GM18951 (cell line): ENCODE measurements around the gene GPR180.

Source experiments
- POLR2A ChIP-seq: IDR thresholded peaks from 4 replicates; pipeline ENCODE4 v1.6.1; 2011; ENCODE audit warnings: mild to moderate bottlenecking; ENCODE audit not compliant: insufficient read length, insufficient read depth; ENCODE audit errors: extremely low read depth
- in situ Hi-C: fragments of 300-500 bp; cut with MboI; formaldehyde crosslinking; loops from one replicate; pipeline ENCODE4 v1.12.0; 2022; ENCODE audit warnings: low sequenced_read_pairs, mixed read lengths, inconsistent platforms; ENCODE audit not compliant: unreplicated experiment

The GPR180 gene

DNA sequence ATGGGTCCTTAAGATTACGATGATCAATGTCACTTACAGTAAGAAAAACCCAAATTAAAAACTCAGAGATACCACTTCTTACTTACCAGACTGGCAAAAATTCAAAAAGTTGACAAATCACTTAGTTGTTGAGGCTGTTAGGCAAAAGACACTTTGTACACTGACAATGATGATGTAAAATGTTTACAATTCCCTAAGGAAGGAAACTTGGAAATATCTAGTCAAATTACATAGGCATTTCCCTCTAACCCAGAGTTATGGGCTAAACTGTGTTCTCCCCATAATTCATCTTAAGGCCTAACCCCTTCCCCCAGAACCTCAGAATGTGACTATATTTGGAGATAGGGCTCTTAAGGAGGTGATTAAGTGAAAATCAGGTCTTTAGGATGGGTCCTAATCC, 17.7 kb upstream of the GPR180 start:
- no peak for TF ChIP-seq POLR2A
- in situ Hi-C loops: no loop called here

DNA sequence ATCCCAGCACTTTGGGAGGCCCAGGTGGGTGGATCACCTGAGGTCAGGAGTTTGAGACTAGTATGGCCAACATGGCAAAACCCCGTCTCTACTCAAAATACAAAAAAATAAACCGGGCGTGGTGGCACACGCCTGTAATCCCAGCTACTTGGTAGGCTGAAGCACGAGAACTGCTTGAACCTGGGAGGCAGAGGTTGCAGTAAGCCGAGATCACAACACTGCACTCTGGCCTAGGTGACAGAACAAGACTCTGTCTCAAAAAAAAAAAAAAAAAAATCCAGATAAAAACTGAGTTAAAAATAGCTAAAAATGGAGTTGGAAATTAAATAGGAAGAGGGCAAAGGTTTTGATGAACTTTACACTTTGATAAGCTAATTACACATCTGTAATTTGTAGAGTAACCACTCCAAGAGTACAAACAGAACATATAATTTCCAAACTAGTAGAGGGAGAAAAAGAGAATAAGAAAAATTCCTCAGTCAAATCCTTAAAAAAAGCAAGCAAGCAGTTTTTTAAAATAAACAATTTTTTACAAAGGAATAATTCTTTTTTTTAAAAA, 16.0 kb upstream of the GPR180 start:
- in situ Hi-C loops: no loop called here
- TF ChIP-seq POLR2A: no peak

DNA sequence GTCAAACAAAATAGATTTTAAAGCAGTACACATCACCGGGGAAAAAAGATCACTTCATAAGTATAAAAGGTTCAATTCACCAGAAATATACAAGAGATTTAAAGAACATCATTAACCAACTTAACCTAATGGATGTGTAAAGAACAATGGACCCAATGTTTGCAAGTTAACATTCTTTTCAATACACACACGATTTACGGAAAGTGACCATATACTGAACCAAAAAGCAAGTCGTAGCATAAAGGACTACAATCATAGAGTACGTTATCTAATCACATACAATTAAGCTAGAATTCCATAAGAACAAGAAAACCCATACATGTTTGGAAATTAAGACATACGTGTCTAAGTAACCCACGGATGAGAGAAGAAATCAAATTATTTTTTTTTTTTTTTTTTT, 15.3 kb upstream of the GPR180 start:
- TF ChIP-seq POLR2A: no peak
- in situ Hi-C loops: no loop called here

DNA sequence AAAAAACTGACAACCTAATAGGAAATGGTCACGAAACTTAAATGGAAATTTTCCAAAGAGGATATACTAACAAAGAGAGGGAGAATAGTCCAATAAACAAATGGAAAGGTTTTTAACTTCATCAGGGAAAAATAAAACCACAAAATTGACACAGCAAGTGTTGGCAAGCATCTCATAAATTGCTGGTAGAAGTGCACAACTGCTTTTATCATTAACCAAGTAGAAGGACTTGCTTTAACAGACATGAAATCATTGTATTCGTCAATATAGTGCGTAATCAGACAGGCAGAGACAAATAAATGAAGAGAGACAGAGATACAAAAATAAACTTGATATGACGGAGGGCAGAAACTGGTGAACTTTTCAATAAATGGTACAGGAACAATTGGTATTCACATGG, 13.1 kb upstream of the GPR180 start:
- TF ChIP-seq POLR2A: no peak
- in situ Hi-C loops: no loop called here

DNA sequence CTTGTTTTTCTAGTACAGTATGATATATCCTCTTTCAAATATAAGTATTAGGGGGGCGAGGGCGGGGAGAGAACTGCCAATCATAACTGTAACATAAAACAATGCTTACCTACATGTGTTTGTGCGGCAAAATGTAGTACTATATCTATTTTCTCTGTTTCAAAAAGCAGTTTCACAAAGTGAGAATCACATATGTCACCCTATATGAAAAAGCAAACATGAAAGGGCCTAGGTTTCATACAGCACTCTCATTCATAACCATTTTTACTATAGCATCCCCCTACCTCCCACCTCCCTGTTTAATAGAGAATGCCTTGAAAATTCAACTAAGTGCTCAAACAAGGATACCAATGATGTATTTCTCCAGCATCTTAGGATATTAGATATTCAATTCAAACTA, 10.9 kb upstream of the GPR180 start:
- in situ Hi-C loops: no loop called here
- no peak for TF ChIP-seq POLR2A

DNA sequence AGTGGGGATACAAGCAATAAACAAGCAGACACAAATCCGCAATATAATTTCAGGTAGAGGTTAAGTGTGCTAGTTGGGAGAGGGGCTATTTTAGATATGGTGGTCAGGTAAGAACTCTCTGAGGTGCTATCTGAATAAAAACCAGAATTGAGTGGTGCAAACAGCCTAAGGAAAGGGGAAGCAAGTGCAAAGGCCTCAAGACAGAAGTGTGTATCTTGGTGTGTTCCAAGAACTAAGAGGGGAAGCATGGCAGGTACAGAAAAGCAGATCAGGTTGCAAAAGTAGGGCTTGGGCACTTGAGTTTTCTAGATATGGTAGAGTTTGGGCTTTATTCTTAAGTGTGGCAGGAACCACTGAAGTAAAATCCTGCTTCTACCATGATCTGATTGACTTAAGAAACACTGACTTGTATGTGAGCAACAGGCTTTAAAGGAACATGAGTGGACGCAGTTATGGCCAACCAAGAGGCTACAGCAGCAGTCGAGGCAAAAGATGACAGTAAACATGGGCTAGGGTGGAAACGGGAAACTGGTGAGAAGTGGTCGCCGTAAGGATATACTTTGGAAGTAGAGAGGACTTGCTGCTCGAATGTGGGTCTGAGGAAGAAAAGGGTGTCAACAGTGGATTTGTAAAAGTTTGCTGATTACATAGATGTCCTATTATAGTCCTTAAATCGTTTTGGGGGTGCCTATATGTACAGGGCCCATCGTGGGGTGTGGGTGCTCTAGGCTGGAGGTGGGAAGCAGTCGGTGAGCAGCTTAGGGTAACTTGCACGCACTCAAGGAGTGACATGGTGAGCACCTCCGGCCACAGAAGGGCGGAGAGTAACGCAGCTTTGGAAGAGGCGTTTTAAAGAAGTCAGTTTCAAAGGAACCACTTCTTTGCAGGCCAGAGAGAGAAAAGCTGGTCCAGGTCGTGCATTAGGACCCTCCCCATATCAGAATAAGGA, 6.4 kb upstream of the GPR180 start:
- in situ Hi-C loops: no loop called here
- no peak for TF ChIP-seq POLR2A

DNA sequence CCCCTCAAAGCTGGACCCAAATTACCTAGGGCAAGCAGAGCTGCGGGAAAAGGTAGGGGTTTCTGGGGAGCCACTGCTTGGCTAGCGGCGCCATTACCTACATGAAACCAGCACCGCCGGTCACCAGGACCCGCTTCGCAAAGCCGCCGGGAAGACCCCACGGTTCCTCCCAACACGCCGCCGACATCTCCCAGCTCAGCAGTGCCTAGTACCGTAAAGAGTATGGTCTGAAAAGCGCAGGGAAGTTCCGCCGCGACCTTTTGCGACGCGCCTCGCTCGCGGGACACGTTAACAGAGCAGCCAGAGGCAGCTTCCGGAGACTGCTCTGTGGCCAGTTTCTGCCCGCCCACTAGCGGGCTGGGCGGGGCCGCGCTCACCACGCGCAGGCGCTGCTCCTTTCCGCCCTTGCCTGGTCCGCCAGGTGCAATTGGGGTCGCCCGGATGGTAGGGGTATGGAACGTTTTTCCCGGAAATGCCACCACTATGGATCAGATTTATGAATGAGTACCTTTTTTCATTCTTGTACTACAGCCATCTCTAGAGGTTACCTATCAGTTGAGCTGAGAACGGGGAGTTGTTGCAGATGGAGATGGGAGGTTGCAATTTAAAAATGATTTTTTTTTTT, 5.6 kb upstream of the GPR180 start, which contains the start of gene TGDS:
Gene TGDS (minus strand): TSS at position 203 of the 625 bp plus-strand sequence. CDS start 16 bp downstream, at position 187.
- peak; percentile 98 for TF ChIP-seq POLR2A
- in situ Hi-C loops: no loop called here

DNA sequence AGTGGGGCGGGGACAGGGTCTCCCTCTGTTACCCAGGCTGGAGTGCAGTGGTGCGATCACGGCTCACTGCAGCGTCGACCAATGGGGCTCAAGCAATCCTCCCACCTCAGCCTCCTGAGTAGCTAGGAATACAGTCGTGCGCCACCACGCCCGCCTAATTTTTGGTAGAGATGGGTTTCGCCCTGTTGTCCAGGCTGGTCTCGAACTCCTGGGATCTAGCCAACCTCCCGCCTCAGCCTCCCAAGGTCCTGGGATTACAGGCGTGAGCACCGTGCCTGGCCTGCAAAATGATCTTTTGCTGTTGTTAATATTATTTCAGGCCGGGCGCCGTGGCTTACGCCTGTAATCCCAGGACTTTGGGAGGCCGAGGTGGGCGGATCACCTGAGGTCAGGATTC, 5.1 kb upstream of the GPR180 start:
- TF ChIP-seq POLR2A: no peak
- in situ Hi-C loops: no loop called here

DNA sequence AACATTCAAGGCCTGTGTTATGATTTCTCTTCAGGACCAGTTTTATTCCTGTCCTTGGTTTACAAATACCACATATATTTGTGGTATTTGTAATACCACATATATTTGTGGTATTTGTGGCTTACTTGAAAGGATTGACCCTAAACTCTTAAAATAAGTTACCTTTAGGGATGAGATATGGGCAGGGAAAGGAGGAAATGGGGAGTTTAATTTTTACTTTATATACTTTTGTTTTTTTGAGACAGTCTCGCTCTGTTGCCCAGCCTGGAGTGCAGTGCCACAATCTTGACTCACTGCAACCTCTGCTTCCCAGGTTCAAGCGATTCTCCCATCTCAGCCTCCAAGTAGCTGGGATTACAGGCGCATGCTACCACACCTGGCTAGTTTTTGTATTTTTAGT, 3.4 kb upstream of the GPR180 start:
- no peak for TF ChIP-seq POLR2A
- in situ Hi-C loops: no loop called here

DNA sequence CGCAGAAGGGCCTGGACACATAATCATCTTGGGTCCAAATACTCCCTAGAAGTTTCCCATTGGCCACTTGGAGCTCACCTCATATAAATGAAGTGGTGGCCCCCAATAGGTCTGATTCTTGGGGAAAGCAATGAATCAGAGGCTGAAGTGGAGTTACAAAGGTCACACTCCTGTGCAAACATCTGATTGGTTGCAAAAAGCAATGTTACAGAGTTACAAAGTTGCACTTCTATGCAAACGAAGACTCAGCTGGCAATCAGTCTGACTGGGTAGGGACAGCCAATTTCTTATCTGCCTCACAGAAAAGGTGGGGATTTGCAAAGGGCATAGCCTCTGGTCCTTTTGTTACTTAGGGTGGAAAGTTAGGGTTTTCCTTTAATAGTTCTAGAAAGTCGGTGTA, 1.8 kb upstream of the GPR180 start:
- no peak for TF ChIP-seq POLR2A
- in situ Hi-C loops: no loop called here

DNA sequence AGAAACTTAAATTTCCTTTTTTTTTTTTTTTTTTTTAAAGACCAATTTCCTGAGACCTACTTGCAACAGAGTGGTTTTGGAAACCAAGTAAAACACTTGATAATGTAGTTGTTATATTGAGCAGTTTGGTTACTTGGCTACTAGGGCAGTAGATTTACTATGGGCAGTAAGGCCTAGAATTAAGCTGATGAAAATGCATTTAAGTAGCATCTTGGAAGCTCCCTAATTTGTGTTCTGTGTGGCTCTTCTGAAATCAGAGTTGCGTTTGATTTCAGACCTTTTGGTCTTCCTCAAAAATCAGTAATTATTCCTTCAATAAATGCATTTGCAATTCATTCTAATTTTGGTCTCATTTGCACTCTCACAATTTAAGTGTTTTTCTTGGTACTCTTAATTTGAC, 810 bp downstream of the GPR180 start:
- in situ Hi-C loops: no loop called here

DNA sequence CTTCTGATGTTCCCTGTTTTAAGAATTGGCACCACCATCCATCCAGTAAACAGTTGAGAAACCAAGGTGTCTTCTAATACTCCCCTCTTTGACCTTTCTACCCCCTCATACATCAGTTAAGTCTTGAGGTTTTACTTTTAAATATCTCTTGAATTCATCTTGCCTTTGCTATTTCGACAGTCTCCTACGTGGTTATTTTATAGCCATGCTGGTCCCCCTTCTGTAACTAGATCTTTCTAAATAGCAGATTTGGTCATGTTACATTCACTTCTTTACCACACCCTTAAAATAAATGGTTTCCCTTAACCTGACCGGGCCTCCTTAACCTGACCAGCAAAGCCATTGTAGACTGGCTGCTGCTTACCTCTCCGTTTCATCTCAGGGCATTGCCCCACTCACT, 5.4 kb downstream of the GPR180 start:
- in situ Hi-C loops: no loop called here

More for the DNA sequence above, 810 bp downstream of the GPR180 start:
- TF ChIP-seq POLR2A: no peak

DNA sequence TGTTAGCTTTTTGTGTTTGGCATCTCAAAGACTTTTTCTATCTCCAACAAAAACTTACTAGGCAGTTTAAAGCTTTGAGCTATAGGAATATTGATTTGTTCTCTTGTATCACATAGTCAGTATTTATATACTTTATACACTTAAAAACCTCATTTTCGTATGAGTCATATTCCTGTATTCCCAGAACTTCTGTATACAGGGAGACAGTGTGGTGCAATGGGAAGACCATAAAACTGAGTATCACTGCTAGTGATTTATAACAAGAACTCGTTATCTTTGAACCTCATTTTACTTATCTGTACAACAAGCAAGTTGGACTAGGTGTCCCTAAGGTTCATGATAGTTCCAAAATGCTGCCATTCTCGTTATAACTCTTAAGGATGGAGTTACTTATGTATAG, 6.3 kb downstream of the GPR180 start:
- in situ Hi-C loops: no loop called here

More for the DNA sequence above, 5.4 kb downstream of the GPR180 start:
- TF ChIP-seq POLR2A: no peak

More for the DNA sequence above, 6.3 kb downstream of the GPR180 start:
- no peak for TF ChIP-seq POLR2A
